ENCODE results near the gene NINJ2. TPM values are rescaled to one million over a fixed set of nuclear protein-coding genes. Genes with fewer than 3 reads are reported as not detected.

NINJ2 gene
- total and polyA plus RNA-seq, 9 donors: 0.48 to 3.4 (median 1.4) TPM; not detected in 2

GRCh38 chr12:693934-694533 is 30.8 kb upstream of the NINJ2 start:
- TF ChIP-seq POLR2A (IDR thresholded peaks at IDR 0.05) (no peak), EP300 (IDR thresholded peaks at IDR 0.05) (no peak), CTCF (IDR thresholded peaks at IDR 0.05) (no peak)
- H3K4me1 ChIP-seq (ENCODE audit: insufficient read depth): no peaks in the 10 kb centered on the region
- H3K9me3 ChIP-seq: peaks cover 0 to 5% of the 10 kb centered on the region in 2 donors
- no peak overlapping the region for H3K4me3 ChIP-seq
- H3K36me3 ChIP-seq: no peaks in the 10 kb centered on the region
- no peaks in the 10 kb centered on the region for H3K27me3 ChIP-seq
- DNase-seq: no peak
- no peak overlapping the region for H3K27ac ChIP-seq
- intact Hi-C loops (cut with DNase I): no loop called here
- WGBS, 3 donors: 88 to 91% (median 90%) methylated on average over 7 of the region's 7 CpGs

DNA sequence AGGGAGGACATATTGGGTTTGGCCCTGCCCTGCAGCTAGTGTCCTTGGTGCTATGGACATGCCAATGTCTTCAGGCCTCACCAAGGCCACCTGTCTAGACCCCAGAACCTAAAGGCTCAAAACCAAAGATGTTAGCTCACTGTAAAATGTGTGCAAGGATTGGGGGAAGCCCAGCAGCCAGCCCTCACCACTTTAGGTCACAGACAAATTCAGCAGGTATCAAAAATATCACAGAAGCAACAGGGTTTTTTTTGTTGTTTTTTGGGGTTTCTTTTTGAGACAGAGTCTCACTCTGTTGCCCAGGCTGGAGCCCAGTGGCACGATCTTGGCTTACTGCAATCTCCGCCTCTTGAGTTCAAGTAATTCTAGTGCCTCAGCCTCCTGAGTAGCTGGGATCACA is 29.0 kb upstream of the NINJ2 start:
- DNase-seq: no peak
- Histone ChIP-seq H3K4me3 (no peak overlapping the region), H3K27ac (no peak overlapping the region), H3K4me1 (ENCODE audit: insufficient read depth) (no peaks in the 10 kb centered on the region), H3K36me3 (no peaks in the 10 kb centered on the region), H3K27me3 (no peaks in the 10 kb centered on the region), H3K9me3 (no peaks in the 10 kb centered on the region)
- WGBS, 3 donors: 92 to 96% (median 93%) methylated on average over 2 of the region's 2 CpGs
- intact Hi-C loops (cut with DNase I): no loop called here
- no peak for TF ChIP-seq CTCF (IDR thresholded peaks at IDR 0.05)
- no peak for TF ChIP-seq POLR2A (IDR thresholded peaks at IDR 0.05)
- no peak for TF ChIP-seq EP300 (IDR thresholded peaks at IDR 0.05)

- WGBS, 3 donors: 85 to 91% (median 90%) methylated on average over 12 of the region's 12 CpGs
- no peaks in the 10 kb centered on the region for H3K36me3 ChIP-seq
- TF ChIP-seq CTCF (IDR thresholded peaks at IDR 0.05) (no peak), POLR2A (IDR thresholded peaks at IDR 0.05) (no peak), EP300 (IDR thresholded peaks at IDR 0.05) (no peak)
- H3K9me3 ChIP-seq: no peaks in the 10 kb centered on the region
- no peaks in the 10 kb centered on the region for H3K27me3 ChIP-seq
- no peak overlapping the region for H3K4me3 ChIP-seq
- H3K4me1 ChIP-seq (ENCODE audit: insufficient read depth): no peaks in the 10 kb centered on the region
- no peak overlapping the region for H3K27ac ChIP-seq
- DNase-seq: no peak
- intact Hi-C loops (cut with DNase I): no loop called here
These were observed 27.2 kb upstream of the NINJ2 start for GRCh38 chr12:690466-690865.

- H3K9me3 ChIP-seq: no peaks in the 10 kb centered on the region
- H3K4me3 ChIP-seq: no peak overlapping the region
- H3K4me1 ChIP-seq (ENCODE audit: insufficient read depth): no peaks in the 10 kb centered on the region
- 20 to 57% (median 31%) methylated on average over 3 of the region's 3 CpGs for WGBS, 3 donors
- H3K36me3 ChIP-seq: no peaks in the 10 kb centered on the region
- no peak overlapping the region for H3K27ac ChIP-seq
- intact Hi-C loops (cut with DNase I): no loop called here
- TF ChIP-seq EP300 (IDR thresholded peaks at IDR 0.05): no peak
- no peak for TF ChIP-seq POLR2A (IDR thresholded peaks at IDR 0.05)
- no peak for TF ChIP-seq CTCF (IDR thresholded peaks at IDR 0.05)
- DNase-seq: no peak
- H3K27me3 ChIP-seq: no peaks in the 10 kb centered on the region
These were observed 22.1 kb upstream of the NINJ2 start for GRCh38 chr12:685388-685787.

Measured in ovary (tissue), 9 donors.